Kidney capillary endothelial cell (primary cell): ENCODE measurements around the gene PSMB11.

Experiments
- DNase-seq: peaks from one replicate; pipeline ENCODE4 v3.0.0-alpha.2; 2018; ENCODE audit warnings: low spot score

The PSMB11 gene

GRCh38 chr14:23015618-23016017 lies 26.4 kb upstream of the PSMB11 start:
- no peak for DNase-seq

DNA sequence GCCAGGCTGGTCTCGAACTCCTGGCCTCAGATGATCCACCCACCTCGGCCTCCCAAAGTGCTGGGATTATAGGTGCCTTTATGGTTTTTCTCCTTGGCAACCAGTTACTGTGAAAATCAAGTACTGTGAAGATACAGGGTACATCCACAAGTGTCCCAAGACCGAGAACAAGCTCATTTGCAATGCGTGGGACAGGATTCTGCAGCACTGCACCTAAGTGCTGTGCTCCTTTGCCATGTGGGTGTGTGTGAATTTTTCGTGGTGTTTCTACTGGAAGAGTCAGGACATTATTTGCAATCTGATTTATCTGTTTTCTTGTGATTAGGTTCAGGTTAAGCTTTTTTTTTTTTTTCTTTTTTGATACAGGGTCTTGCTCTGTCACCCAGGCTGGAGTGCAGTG lies 24.9 kb upstream of the PSMB11 start:
- no peak for DNase-seq

DNA sequence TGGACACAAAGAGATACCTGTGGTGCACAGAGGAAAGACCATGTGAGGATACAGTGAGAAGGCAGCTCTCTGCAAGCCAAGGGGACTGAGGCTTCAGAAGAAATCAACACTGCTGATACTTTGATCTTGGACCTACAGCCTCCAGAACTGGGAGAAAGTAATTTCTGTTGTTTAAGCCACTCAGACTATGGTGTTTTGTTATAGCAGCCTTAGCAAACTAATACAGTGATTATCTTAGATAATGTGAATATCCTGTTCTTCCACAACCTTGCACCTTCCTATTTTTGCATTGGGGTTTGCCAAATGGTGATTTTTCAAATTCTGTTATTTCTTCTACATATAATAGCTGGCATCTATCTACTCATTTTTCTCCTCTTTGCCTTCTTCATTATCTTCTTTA lies 23.9 kb upstream of the PSMB11 start:
- no peak for DNase-seq

- no peak for DNase-seq
These were observed 21.6 kb upstream of the PSMB11 start for GRCh38 chr14:23020143-23021128.

DNA sequence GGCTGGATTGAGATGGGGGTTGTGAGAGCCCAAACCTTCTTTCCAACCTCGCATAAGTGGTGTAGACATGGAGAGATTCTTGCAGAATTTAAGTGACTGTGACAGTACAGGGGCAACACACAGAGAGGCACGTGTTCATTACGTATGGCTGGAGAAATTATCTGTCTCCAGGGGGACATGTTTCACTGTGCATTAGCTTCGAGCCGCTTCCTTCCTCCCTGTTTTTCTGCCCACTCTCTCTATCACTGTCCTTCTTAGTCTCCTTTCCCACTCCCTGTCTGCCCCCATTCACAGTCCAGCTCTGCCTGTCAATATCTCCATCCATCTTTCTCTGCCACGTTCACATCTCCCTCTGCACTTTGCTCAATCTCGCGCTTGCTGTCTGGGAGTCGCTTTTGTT lies 20.6 kb upstream of the PSMB11 start:
- no peak for DNase-seq

DNA sequence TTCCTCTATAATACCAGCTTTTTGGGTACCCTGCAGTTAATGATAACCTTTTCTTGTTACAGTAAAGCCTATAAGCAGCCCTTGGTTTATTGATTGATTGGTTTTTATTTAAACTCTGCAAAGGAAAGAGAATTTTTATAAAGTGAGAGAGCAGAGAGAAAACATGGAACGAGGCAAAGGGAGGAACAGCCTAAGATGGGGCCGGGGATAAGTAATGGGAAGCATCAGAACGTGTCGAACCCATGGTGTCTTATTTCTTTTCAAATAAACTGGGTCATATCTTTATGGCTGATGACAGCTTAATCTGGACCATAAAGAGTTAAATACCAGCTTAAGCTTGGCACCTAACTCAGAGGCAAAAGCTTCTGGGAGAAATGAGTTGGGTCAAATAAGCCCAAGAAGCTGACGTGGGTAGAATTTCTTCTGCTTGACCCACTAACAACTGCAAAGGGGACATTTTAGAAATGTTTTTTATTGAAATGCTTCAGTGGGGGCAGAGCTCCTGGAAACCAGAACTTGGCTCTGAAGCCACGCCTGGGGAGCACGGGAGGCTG lies 20.0 kb upstream of the PSMB11 start:
- no peak for DNase-seq

GRCh38 chr14:23023022-23023794 lies 18.8 kb upstream of the PSMB11 start:
- DNase-seq: no peak

- DNase-seq: no peak
These were observed 18.2 kb upstream of the PSMB11 start for GRCh38 chr14:23023795-23024152.

- no peak for DNase-seq
These were observed 17.4 kb upstream of the PSMB11 start for GRCh38 chr14:23024612-23025075.

DNA sequence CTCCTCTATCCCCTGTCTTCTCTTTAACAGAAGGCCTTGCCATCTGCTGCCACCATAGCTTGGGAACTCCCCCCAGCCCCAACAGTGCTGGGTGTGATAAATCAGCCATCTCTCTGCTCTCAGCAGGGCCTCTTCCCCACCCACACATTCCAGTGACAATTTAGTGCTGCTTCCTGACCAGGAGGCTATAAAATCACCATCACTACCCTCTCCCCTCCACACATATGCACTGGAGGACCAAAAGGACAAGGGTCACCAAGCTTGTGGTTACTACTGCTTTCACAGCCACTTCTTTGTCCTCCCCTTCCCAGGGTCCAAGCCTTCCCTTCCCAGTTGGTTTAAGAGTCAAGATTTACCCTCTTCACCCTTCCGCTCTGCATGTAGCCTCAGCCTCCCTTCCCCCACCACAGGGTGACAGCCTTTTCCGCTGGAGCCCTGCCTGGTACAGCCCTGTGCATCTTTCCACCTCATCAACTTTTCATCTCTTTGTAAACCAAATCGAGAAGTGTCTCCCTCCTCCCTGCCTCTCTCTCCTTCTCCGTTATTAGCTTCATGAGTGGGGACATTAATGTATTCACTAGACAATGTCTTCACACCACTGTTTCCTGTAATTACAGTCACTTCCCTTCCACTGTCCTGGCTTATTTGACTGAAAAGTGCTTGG lies 16.7 kb upstream of the PSMB11 start:
- no peak for DNase-seq

DNA sequence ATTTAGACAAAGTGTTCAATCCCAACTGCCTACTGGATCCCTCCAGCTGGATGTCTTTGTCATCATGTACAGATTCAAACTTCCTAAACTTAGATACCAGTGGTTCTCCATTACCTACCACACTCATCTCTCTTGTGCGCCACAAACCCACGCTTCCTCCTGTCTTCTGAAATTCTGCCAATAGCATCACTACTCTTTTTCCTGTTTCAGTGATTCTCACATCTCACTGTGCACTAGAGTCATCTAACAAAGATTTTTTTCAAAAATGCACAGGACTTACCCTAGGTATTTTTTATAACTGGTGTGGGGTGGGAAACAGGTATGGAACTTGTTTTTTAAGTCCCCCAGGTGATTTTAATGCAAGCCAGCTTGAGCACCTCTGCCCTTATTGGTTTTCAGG lies 13.2 kb upstream of the PSMB11 start:
- DNase-seq: no peak

GRCh38 chr14:23030936-23031335 lies 11.1 kb upstream of the PSMB11 start:
- no peak for DNase-seq

GRCh38 chr14:23033251-23033727 lies 8.7 kb upstream of the PSMB11 start:
- DNase-seq: no peak

GRCh38 chr14:23033801-23034497 lies 8.1 kb upstream of the PSMB11 start:
- no peak for DNase-seq

DNA sequence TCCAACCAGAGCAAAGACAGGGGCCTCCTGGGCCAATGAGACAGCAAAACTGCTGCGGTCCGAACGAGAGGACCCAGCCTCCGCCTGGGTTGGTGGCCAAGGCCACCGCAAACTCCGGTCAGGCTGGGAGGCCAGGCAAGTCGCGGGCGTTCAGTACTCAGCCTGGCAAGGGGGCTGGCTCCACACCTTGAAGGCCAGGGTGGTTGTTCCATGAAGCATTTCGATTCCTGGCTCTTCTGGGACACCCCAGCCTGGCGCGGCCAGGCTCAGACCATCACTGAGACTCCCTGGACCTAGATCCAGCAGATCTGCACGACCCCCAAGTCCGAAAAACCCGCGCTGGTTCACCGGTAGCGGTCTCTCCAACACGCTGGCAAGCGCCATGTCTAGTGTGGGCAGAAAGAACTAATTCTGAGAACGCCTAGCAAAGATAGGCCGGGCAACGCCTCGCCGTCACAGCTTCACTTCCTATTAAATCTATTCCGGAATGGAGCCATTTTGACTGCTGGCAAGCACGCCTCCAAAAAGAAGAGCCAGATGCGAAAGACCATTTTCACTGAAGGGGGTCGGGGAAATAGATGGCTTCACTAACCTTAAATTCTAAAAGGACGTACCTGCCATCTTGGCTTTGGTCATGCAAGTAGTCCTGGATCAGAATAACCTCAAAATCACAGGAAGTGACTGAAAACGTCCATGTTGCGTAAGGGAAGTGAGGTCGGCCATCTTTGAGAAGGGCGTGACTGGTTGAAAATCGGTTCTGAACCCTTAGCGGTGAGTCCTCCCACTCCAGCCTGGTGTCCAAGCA lies 7.3 kb upstream of the PSMB11 start, which contains the start of gene PSMB5:
PSMB5 (minus strand) TSS at position 403 of the 805 bp plus-strand sequence; CDS start at position 384, 19 bp downstream.
- DNase-seq: peak; percentile 95

GRCh38 chr14:23035303-23036144 lies 6.5 kb upstream of the PSMB11 start:
- no peak for DNase-seq

DNA sequence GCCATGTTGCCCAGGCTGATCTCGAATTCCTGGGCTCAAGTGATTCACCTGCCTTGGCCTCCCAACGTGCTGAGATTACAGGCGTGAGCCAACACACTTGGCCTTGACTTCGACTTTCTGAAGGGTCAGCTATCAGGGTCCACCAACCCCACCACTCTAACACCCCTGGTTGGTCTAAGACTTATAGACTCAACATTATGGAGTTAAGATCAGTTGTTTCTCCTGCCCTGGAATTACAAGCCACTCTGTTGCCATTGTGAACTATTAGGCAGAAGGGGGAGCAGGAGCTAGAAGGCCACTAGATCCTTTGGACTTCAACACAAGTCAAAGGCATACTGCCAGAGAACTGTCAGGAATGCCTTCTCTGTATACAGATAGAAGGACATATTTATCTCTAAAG lies 1.9 kb upstream of the PSMB11 start:
- no peak for DNase-seq

DNA sequence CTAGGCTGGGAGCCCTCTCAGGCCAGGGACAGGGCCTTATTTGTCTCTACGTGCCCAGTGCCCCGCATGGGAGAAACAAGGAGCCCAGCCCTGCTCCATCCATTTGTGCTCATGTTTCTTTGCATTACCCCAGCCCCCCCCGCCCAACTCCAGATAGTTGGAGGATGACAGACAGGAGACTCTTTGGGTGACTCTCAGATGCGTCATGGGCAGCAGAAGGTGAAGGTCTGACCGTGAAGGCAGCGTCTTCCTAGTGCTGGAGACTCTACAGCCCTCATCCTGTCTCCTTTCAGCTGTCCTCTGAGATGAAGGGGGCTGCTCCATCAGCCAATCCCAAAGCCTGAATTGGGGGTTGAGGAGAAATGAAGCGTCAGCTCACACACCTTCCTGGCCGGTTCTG lies 283 bp upstream of the PSMB11 start:
- DNase-seq: no peak

- no peak for DNase-seq
These were observed 1.1 kb downstream of the PSMB11 start for GRCh38 chr14:23043145-23043544.

DNA sequence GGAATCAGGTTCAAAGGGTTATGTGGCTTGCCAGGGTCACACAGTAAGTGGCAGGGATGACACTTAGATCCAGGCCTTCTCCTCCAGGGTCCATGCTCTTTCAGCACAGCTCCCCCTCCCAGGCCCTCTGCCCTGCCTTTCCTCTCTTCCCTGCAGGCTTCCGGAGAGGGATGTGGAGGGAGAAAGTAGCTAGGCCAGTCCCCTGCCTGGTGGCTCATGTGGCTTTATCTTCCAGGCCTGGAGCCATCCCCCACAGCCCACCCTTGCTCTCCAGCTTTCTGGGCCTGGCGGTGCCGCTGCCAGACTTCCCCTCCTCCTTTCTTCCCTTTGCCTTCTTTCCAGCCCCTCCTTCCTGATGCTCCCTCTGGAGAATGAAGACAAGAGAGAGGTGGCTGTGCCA lies 1.7 kb downstream of the PSMB11 start:
- no peak for DNase-seq
